HS-5 (cell line): ENCODE measurements around the gene OR10Z1.

ENCODE experiments used
- DNase-seq: peaks from one replicate; pipeline ENCODE4 v3.0.0-alpha.2; 2012; ENCODE audit warnings: low read depth

The OR10Z1 gene, protein sequence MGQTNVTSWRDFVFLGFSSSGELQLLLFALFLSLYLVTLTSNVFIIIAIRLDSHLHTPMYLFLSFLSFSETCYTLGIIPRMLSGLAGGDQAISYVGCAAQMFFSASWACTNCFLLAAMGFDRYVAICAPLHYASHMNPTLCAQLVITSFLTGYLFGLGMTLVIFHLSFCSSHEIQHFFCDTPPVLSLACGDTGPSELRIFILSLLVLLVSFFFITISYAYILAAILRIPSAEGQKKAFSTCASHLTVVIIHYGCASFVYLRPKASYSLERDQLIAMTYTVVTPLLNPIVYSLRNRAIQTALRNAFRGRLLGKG

DNA sequence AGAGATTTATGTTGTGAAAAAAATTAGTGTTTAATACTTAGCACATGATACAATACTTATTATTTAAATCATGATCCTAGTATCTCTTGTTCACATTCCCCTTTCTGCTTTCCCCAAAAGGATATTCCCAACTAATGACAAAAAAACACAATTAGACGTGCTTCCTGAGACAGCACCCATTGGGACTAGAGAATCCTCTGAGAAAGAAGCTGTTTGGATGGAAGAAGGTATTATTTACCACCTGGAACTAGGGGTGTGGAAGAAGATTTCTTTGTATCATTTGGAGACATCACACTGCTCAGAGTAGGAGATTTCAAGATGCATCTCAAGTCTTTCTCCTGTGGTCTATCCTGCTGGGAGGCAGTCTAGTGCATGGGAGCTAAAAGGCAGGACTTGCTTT, at the start of gene OR10Z1:
TSS of gene OR10Z1 (plus strand) at position 301 of the 400 bp plus-strand sequence. CDS start 1,171 bp downstream, outside the sequence.
- no peak for DNase-seq

DNA sequence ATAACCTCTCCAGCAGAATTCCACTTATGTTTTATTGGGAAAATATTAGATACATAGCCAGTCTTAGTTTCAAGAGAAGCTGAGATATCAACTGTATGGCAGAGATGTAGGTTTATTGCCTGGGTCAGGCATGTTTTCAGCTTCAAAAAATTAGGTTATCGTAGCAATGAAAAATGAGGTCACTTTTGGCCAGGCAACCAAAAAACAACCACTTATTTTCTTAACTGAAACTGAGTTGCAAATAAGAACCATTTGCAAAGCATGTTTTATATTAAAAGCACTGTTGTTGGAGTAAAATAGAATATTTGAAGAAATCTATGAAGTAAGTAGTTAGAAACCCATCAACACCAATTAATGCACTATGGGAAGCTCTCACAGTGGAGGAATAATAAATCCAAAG, 45.4 kb upstream of the OR10Z1 start:
- no peak for DNase-seq

DNA sequence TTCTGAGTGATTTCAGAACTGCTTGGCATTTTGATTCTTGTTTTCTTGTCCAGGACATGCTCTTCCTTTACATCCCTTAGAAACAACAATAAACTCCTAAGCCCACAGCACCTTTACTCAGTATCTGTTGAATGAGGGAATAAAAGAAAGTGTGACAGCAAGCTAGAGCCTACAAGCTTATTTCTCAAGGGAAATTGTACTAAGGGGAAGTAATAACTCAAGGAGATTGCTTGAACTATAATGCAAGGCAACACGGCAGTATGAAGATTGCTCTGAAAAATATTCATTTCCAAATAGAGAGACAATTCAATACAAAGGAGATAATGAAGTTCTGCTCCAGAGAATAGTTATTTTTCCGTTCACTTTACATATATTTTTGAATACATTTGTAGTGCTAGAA, 41.2 kb upstream of the OR10Z1 start:
- DNase-seq, result no peak

DNA sequence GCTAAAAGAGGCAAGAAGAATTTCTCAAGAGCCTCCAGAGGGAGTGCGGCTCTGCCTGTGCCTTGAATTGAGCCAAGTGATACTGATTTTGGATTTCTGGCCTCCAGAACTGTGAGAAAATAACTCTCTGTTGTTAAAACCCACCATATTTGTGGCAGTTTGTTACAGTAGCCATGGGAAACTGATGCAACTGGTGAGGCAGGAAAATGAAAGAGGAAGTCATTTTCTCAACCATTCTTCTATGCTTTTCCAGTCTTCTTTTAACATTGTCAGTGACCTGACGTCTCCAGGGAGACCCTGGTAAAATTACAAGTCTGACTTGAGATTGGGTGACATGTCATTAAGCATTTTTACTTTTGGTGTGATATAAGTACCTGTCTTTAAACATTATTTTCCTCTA, 40.5 kb upstream of the OR10Z1 start:
- no peak for DNase-seq

DNA sequence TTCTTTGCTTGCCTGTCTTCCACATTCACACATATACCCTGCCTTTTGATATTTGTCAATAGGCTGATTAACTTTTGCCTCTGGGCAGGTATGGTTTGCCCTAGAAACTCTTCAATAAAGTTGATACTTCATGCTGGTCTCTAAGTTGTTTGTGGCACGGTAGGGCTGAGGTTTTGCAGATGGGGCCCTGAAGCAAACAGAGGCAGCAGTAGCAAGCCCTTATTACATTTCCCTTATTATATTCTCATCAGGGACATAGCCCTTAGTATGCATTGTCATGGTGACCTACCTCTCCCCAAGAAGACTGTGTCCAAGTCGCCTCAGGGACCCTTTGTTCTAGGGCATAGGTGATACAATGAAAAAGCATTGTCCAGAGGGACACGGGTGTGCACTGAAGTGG, 34.6 kb upstream of the OR10Z1 start, which contains the start of gene OR6P1:
TSS of gene OR6P1 (minus strand) at position 101 of the 400 bp plus-strand sequence. CDS start 6,976 bp downstream, outside the sequence.
- DNase-seq, result no peak

DNA sequence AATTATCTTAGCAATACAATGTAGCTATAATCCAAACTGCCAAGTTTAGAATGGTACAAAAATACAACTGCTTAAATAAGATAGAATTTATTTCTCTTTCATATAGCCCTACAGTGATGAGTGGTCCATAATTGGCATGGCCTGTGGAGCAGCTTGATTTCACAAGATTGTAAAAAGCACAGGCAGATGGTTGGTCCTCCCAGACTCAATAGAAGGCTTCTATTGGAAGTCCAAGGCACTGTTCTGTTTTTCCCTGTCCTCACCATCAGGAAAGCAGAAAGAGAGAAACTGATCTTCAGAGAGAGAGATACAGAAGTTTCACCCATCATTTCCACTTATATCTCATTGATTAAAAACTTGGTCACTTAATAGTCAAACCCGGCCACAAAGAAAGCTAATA, 32.8 kb upstream of the OR10Z1 start:
- DNase-seq, result no peak

DNA sequence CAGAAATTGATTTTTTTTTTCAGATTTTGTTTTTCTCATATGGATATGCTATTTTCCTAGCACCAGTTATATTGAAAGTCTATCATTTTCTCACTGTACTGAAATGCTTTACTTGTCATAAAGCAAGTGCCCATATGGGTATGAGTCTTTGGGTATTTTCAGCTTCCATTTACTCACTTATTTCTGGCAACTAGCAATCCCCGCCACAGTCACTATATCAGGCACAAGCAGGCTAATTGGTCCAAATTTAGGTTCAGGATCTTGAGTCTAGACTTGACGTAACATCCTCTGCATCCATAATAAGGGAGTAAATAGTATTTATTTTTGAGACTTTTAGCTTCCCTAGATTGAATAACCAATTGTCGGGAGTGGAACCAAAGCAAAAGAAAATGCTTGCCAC, 27.5 kb upstream of the OR10Z1 start:
- DNase-seq, result no peak

DNA sequence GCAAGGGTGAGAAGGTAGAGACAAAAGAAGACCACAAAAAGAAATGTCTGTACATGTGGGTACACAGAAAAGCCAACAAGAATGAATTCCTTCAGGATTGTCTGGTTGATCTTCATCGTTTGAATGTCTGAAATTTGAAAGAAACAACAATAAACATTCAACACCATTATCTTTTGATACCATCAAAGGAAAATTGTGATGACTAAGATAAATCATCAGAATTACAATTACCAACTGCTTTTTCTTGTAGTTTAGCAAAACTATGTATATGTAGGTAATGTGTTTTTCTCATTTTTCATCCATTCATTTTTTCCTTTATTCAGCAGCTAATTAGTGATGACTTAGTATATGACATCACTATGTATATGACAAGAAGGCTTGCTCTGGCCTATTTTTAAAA, 25.3 kb upstream of the OR10Z1 start, which contains the start of gene OR10X1:
TSS of gene OR10X1 (minus strand) at position 167 of the 400 bp plus-strand sequence. CDS start at position 167, 0 bp downstream.
- DNase-seq, result no peak

DNA sequence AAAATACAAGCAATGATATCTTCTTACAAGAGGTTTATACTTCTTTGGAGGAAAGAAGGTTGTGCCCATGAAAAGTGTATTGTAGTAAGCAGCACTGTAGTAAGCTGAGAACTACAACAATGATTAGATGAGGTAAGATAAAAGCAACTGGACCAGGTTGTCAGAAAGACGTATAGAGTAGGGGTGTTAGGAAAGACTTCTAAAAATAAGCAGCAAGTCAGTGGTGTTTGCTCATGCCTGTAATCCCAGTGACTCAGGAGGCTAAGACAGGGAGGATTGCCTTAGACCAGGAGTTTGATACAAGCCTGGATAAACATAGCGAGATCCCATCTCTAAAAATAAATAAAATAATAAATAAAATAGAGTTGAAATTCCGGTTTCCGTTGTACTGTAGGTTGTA, 21.1 kb upstream of the OR10Z1 start:
- DNase-seq, result no peak

DNA sequence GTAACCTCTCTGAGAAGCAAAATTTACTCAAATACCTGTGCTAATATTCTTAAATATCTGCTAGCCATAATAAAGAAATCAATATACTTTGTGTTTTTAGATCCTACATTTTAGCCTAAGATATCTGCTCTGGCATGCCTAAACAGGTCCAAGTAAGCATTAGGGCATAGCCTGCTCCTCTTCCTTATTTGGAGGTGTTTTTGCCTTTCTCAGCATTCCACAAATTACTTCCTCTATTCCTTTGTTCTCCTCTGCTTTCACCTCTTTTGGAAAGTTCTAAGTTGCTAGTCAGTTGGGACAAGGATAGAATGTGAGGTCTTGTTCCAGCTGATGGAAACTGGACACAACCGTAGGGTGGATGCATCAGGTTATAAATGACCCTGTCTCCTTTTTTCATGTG, 18.1 kb upstream of the OR10Z1 start:
- DNase-seq, result no peak

DNA sequence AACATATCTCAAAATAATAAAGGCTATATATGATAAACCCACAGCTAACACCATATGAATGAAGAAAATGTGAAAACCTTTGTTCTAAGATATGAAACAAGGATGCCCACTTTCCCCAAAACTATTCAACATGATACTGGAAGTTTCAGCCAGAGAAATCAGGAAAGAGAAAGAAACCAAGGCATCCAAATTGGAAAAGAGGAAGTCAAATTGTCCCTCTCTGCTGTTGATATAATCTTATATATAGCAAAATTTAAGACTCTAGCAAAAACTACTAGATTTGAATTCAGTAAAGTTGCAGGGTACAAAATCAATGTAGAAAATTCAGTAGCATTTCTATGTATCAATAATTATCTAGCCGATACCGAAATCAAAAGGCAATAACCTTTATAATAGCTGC, 4.3 kb upstream of the OR10Z1 start:
- no peak for DNase-seq

DNA sequence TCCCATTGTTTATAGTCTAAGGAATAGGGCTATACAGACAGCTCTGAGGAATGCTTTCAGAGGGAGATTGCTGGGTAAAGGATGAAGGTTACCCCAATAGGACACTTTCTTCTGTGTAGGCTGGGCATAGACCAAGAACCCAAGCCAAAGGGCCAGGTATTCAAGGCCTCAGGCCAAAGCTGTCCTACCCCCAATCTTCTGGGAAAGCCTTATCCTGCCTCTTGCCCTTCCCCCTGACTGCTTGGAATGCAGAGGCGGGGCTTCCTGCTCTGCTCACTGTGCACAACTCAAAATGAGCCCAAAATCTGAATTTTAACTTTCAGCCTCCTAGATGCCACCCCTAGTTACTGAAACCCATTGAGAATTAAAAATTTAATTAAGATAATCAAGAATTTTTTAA, 2.2 kb downstream of the OR10Z1 start:
- no peak for DNase-seq

DNA sequence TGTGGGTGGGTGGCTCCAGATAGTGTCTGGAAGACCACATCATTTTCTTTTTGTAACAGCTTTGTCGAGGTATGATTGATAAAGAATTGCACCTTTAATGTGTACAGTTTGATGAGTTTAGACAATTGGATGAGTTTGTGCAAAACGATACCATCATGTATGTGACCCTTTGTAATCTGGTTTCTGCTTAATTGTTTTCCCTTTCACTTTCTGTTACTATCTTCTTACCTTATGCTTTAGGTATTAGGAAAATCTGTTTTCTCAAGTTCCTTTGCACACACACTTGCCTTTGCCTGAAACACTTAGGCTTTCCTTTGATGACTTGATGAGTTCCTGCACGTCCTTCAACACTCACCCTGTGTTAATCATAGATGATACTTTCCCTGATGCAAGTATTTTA, 6.8 kb downstream of the OR10Z1 start:
- no peak for DNase-seq

DNA sequence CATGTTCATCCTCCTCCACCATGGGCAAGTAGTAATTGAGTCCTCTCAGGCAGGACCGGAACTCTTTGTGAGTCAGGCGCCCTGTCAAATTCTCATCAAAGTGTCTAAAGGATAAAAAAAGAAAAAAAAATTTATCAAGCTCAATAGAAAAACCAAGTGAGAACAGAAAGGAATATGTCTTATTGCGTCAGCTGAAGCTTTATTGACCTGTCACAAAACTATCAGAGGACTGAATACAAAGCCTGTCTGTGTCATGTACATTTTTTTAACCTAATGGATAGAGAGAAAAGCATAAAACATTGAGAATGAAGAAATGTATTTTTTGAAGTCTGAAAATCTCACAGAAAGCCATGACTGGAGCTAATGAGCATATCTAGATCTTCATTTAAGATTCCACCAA, 8.7 kb downstream of the OR10Z1 start:
- DNase-seq, result no peak

DNA sequence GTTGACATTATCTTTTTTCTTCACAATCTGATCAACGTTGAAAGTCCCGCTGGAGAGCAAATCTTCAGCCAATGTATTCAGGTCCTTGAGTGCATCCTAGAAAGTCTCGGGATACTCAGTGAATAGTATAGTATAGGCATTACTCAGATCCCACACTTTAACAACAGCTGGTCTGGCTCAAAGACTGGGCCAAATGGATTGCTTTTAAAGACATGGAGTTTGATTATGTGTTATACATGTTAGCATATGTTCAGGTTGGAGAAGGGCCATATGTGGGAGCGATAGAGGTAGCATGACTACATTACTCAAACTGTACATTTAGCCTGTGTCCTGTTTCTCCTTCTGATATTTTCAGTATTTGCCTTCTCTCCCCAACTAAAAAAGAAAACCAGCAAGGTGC, 33.1 kb downstream of the OR10Z1 start:
- no peak for DNase-seq

DNA sequence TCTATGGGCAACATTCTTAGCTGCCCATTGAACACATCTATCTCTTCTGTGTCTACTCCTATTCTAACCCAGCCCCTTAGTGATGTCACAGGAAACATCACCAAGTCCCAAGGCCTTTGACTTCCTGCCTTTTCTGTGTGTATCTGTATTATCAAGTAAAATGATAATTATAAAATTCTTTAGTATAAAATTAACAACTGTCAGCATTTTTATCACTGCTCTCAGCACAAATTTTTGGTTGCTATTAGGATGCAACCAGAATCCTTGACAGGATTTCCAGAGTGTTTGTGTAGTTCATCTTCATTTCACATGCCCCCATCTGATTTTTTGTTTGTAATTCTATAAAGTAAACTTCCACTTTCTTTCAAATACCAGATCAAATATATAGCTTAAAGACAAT, 33.8 kb downstream of the OR10Z1 start:
- DNase-seq, result no peak

DNA sequence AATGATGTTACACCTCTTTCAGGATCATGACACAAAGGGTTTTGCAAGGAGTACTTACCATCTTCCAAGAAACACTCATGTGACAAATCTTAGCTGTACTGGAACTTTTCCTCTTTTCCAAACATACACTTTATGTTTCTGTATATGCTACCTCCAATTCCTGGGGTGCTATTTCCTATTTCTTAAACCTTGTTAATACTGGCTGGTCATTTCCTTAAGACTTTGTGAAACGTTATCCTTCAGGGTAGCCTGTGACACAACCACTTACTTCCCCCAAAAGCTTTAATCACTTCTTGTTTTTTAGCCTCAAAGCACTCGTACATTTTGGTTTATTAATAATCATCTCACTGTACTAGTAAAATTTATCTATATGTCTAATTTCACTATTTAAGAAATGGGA, 39.4 kb downstream of the OR10Z1 start:
- no peak for DNase-seq

DNA sequence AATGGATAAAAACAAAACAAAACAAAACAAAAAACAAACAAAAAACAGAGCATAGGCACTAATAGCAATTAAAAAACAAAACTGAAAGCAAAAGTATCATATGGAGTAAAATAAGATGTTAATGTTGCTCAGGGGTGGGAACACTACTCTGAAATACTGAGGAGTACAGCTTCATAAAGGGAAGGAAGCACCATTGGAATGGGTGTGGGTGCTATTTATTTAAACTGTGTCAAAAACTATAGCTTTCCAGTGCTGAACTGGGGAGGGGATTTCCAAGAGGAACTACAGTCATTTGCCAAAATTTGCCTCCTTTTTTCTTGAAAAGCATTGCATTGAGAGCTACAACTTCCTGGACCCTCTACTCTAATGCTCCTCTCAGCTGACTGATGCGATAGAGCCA, 41.4 kb downstream of the OR10Z1 start:
- DNase-seq, result no peak

DNA sequence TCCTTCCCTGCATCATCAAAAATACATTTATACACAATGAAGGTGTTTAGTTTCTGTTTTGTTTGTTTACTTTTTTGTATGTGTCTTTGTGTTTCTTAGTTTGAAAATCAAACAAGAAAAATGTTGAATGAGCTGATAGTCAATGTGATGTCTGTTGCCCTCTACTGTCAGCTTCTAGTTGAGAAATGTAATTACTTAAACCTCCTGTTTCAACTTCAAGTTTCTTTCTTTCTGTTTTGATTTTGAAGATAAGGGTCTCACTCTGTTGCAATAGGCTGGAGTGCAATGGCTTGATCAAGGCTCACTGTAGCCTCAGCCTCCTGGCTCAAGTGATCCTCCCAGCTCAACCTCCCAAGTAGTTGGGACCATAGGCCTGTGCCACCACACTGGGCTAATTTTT, 44.0 kb downstream of the OR10Z1 start:
- DNase-seq, result no peak

DNA sequence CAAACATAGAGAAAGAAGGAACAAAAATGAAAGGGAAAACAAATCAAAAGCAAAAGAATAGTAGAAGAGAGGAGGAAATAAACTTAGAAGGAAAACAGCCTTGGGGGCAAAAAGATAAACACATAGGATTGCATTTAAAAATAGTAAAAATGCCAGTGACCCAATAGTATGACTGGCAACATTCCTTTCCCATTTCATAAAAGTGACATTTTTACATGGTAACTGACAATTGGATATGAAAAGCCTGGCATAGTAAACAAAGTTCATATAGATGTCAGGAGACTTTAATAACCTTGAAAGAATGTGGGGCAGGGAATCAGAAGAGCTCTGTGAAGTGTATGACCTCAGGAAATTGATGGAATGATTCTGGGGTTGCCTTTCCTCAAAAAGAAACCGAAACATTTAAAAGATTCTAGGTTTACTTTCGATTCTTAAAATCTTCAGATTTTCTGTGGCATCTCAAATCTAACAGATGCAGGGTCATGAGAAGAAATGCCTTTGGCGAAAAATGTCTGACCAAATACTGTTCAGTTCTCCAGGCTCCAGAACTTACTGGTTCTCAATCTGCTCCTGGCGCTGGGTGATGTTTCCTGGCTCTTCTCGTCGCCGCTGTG, 47.8 kb downstream of the OR10Z1 start:
- DNase-seq, result no peak

DNA sequence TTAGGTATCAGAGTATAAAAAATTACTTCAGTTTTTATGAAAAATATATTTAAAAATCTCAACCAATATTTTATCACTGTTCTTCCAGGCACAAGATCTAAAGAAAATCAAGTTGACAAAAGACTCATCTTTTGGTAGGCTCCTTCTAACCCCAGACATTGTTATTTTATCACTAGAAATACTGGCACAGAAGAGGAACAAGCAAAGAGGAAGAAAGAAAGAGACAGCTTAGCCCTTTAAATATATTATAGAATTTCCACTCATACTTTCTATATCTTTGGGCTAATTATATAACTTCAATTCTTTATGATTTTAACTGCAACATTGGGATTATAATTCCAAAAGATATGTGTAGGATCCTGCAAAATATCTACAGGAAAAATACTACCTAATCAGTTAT, 49.0 kb downstream of the OR10Z1 start:
- DNase-seq, result no peak

DNA sequence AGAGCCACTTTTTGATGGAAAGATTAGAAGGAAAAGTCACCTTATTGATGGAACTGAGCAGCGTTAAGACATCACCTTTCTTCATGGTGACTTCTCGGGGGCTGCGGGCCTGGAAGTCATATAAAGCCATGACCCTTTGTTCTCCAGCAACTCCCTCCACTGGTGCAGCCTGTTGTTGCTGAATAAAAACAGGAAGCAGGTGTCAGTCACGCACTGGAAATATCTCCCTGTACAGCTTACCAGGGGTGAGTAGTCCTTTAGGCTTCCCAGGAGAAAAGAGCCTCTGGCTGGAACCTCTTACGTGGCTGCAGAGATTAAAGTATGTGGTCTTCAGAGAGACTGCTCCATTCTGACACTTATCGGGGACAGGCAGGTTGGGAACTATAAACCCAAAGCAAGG, 49.5 kb downstream of the OR10Z1 start:
- no peak for DNase-seq
